Erythroblast (primary cell): ENCODE measurements around the gene RNASE9.

ENCODE experiments used
- GATA1 ChIP-seq: IDR thresholded peaks from 2 replicates; pipeline ENCODE4 v1.6.1; 2011; ENCODE audit warnings: low read depth, mild to moderate bottlenecking, control low read depth, low read length, moderate library complexity
- POLR2A ChIP-seq: IDR thresholded peaks from 2 replicates; pipeline ENCODE4 v1.6.1; 2011; ENCODE audit warnings: mild to moderate bottlenecking, low read length

DNA sequence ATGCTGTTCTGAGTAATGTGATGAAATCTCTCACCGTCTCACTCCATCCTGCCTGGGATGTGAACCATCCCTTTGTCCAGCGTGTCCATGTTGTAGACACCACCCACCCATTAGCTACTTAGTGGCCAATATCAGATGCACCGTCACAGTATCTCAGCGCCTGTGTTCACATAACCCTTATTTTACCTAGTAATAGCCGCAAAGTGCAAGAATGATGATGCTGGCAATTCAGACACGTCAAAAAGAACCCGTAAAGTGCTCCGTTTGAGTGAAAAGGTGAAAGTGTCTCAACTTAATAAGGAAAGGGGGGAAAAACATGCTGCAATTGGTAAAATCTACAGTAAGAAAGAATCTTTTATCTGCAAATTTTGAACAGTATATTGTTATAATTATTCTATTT lies 52.5 kb downstream of the RNASE9 start:
- TF ChIP-seq POLR2A = no peak
- TF ChIP-seq GATA1 = no peak
